Medulla oblongata (tissue), 1 donor: ENCODE results near the gene CNOT1.
A peak's percentile ranks its signal among the peaks of the same experiment; 100 is the strongest.
"Not testable (repeated sequence)": the region's sequence is repeated elsewhere in the genome, so short reads cannot be mapped to it uniquely, and the experiment has no call there.

ENCODE experiments used
- DNase-seq: peaks from one replicate; pipeline ENCODE4 v3.0.0-alpha.2; 2015; ENCODE audit errors: extremely low spot score

CNOT1 gene

DNA sequence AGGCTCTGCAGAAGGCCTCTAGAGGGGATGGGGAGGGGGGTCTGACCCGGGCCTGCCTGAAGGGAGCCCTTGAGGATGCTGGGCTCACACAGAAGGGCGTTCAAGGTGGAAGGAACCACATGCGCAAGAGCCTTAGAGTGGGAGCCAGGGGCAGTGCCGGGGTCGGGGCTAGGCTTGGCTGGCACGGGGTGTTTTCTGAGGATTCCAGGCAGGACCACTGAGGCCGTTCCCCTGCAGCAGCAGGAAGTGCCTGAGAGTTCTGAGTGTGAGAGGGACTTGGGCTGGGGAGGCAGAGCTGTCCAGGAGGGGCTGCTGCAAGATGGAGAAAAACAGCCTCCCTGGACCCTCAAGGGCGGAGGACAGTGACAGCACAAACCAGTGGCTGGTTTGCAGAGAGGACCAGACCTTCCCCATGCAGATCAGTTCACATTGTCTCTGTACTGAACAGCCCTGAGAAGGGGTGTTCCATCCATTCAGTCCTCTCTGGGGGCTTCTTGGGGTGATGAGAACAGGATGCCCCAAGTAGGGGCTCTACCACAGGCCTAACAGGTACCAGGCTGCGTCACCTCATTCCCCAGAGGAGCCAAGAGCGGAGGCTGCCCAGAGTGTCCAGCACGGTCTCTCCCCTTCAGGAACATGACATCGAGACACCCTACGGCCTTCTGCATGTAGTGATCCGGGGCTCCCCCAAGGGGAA lies 126.3 kb downstream of the CNOT1 start:
- DNase-seq, result no peak

DNA sequence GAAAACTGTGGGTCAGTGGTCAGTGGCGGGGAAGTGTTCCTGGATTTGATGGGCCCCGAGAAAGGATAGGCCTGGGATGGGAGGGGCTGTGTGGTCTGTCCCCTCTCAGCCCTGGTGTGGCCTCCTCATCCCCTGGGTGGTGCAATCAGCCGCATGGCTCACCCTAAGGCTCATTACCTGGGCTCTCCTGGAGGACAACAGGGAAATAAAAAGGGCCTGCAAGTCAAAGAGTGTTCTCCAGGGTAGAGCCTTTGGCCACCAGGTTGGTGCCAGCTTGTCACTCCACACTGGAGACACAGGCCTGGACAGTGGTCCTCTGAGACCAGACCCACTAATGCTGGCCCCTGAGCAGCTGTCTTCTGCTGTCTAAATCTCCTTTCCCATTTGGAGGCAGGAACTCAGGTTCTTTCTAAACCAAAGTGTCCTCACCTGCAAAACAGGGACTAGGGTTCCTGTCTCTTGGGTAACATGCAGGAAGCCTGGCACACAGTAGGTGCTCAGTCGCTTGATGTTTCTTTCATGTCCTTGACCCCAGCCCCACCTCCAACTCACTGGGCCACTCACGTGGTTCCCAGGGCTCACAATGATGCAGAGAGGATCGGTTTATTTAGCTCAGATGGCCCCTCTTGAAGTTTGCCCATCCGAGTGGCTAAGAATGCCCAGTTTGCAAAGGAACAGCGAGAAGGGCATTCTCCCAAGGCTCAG lies 127.3 kb downstream of the CNOT1 start:
- no peak for DNase-seq

DNA sequence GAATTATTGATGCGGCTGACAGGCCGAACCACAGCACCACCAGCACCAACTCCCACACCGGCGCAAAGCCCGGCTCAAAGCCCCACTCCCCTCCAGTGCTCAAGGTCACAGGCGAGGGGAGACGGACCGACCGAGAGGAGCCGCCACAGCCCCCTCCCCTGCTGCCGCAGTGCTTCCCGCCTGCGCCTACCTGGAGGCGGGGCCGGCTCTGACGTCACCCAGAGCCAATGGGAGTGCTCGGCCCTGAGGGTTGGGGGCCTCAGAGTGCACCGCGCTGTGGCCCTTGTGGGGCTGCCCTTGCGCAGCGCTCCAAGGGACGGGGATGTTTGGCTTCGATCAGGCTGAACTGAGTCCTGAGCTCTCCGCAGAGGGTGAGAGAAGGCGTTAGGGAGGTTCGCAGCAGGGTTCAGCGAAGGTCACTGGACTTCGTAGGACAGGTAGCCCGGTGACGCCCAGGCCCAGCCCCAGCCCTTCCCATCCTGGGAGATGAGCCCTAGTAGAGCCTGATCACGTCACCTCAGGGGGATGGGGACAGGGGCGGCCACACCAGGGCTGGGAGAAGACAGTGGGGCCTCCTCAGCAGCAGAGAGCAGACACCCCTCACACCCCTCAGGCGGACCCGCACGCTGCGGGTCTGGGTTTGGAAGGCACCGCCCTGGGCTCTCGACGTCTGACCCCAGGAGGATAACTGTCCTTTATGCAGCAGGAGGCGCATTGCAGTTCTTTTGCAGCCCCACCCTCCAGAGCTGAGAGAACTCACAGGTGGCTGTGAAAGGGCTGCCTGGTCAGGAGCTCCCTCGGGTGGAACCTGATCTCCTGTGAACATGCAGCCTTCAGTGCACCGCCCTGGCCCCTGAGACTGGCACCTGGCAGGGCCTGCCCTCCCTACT lies 128.1 kb downstream of the CNOT1 start:
- DNase-seq, result peak; percentile 54

DNA sequence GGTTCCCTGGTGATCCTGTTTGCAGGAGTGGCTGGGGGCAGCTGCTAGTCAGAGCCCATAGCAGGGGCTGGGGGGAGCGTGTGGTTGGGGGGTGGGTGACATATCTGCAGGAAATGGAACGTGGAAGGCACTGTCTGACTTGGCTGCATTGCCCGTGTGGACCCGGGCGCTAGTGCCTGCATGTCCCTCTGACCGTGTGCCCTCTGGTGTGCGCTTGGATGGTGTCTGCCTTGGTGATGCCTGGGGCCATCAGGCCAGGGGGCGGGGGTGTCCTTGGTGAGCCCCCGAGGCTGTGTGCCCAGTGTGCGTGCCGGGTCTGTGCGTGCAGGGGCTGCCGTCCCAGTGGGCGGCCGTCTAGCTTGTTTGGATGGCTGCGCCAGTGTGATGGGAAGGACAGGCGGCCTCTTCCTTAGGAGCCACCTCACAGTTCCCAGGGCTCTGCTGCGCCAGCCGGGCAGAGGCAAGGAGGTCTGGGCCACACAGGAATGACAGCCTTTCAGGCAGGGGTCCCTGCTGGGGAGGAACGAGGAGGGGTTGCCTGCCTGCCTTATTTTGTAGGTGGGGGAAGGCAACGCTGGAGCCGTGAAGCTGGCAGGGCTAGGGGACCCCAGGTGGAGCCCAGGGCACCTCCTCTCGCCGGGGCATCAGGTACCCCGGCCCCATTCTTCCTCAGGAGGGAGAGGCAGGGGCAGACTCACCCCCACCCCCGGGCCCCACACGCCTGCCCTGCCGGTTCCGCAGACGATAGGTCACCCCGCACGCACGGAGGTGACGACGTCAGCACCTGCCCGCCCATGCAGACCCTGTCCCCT lies 129.0 kb downstream of the CNOT1 start:
- DNase-seq, result peak; percentile 33

DNA sequence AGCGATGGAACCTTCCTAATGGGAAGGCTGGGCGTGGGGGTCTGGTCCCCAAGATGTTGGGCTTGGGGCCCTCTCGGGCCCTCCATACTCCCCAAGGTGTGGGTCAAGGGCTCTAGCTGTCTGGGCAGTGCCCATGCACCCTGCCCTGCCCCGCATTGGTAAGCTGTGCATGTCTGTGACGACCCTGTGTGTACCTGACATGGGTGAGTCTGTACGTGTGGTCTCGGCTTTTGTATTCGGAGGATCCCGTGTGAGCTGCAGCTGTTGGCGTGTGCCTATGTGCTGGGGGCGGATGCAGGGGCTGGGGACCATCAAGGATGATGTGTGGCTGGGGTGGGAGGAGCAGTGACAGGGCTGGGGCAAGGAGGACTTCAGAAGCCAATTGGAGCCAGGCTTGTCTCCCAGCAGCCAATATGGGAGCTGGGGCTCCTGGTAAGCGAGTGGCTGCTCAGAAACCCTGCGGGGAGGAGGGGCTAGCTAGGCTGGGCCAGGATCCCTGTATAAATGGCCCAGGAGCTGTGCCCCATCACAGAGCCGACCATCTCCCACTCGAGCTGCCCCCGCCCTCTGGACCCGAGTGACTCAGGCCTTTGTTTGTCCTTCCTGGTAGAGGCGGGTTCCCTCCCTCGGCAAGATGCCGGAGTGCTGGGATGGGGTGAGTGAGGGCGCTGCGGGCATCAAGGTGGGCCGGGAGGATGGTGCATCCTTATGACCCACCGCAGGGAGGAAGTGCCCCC lies 129.8 kb downstream of the CNOT1 start, which contains the start of gene NDRG4:
TSS of gene NDRG4 (plus strand) at position 529 of the 737 bp plus-strand sequence. CDS start at position 635, 106 bp downstream.
- peak; percentile 94 for DNase-seq

DNA sequence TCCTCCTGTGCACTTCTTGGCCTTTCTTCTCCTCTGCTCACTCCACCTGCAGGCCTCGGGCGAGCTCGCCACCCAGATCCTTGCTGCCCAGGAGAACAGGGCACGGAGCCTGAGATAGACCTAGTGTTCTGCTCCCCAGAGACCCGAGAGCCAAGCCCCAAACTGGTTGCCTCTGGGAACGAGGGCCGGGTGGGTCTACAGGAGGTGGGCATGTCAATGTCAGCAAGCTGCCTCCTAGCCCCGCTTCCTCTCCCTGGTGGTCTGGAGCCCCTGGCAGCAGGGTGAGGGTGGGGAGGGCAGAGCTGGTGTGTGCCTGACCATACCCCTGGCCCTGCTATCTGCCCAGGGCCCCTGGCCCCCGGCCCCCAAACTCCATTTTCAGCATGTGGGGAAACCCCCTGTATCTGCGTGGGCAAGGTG lies 130.5 kb downstream of the CNOT1 start:
- no peak for DNase-seq

DNA sequence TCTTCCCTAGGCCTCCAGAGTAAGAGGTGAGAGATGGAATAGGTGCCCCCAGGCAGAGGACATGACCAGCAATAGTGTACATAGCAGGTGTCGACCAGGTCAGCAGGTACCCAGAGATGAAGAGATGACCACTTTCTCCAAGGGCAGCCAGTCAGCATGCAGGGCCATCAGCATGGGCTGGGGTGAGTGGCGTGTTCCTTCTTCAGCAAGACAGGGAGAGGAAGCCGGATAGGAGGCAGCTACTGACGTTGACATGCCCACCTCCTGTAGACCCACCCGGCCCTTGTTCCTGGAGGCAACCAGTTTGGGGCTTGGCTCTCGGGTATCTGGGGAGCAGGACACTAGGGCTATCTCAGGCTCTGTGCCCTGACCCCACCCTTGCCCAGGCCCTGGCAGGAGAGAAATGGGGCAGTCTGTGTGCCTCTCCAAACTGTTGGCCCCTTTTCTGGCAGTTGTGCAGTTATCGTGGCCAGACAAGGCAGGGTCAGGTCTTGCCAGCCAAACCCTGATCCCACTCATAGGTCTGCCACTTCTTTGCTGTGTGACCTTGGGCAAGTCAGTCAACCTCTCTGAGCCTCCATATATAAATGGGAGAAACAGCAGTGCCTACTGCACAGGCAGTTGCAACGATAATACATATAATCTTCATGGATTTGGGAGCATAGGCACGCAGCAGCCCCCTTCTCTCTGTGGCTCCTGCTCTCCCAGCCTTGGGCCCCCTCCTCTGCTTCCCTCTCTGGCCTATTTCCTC lies 131.1 kb downstream of the CNOT1 start:
- DNase-seq, result no peak

DNA sequence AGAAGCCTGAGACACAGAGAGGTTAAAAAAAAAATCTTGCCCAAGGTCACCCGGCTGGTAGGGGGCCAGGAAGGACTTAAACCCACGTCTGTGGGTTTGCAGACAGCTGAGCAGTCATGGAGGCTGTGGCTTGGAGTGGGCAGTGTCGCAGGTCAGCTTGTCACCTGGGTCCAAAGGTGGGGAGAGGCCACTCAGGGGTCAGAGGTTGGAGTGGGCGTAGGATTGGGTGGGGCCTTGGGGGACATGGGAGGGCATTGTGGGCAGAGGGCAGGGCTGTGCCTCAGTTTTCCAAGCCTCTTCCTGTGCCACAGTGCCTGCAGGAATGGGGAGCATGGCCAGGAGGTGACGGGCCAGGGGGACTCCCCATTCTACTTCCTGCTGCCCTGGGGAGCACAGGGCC lies 131.7 kb downstream of the CNOT1 start:
- no peak for DNase-seq

DNA sequence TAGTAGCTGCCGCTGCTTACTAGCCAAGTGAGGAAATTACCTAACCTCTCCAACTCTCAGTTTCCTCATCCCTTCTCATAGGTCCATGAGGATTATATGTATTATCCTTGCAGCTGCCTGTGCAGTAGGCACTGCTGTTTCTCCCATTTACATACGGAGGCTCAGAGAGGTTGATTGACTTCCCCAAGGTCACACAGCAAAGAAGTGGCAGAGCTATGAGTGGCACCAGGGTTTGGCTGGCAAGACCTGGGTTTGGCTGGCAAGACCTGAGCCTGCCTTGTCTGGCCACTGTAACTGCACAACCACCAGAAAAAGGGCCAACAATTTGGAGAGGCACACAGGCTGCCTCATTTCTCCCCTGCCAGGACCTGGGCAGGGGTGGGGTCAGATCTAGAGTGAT lies 132.2 kb downstream of the CNOT1 start:
- DNase-seq, result no peak

DNA sequence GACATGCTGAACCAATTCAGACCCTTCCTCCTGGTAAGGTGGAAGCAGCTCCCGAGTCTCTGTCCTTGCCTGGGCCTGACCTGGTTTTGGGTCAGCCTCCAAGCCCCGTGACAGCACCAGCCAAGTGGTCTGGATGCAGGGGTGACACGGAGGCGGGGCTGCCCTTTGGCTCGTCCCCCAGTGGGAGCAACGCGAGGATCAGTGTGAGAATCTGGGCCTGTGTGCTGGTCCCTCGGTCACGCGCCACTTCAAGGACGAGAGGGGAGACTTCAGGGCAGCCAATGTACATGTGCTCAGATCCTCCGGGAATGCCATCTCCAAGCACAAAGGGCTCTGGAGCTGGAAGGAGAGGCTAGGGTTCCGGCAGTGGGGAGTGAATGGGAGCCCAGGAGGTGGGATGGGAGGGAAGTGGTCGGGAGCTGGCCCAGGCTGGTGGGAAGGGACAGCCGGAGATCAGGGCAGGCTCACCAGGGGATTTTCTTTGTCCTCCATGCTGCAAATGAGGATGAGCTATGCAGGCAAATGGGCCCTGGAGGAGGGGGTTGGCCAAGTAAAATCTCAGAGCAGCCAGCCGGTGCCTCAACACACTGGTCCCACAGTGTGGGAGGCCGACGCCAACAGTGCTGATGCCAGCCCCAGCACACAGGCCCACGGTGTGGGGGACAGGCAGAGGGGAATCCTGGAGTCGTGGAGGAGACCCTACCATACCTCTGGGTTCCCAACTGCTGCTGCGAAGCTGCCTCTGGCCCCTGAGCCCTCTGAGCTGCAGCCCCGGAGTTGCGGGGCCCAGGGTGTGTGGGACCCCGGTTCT lies 133.9 kb downstream of the CNOT1 start:
- DNase-seq, result no peak

DNA sequence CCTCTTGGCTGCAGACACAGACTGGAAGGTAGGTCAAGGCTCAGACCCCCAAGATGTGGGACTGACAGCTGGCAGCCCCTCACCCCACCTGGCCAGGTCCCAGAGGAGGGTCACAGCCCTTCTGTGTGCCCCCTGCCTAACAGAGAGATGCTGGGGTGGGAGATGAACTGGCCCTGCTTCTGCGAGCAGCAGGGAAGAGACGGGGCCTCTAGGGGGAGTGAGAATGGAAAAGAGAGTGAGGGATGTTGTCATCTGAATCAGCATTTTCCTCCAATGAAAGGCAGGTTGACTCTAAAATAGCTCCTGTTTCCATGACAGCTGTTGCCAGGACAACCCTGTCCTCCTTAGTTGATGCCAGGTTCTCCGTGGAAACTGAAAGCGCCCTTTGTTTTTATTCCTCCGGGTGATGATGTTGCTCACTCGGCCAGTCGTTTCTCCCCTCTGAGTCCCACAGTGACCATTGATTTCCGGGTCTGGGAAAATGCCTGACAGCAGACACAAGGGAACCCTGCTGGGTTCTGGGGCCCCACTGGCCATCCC lies 134.6 kb downstream of the CNOT1 start:
- peak; percentile 98 for DNase-seq

DNA sequence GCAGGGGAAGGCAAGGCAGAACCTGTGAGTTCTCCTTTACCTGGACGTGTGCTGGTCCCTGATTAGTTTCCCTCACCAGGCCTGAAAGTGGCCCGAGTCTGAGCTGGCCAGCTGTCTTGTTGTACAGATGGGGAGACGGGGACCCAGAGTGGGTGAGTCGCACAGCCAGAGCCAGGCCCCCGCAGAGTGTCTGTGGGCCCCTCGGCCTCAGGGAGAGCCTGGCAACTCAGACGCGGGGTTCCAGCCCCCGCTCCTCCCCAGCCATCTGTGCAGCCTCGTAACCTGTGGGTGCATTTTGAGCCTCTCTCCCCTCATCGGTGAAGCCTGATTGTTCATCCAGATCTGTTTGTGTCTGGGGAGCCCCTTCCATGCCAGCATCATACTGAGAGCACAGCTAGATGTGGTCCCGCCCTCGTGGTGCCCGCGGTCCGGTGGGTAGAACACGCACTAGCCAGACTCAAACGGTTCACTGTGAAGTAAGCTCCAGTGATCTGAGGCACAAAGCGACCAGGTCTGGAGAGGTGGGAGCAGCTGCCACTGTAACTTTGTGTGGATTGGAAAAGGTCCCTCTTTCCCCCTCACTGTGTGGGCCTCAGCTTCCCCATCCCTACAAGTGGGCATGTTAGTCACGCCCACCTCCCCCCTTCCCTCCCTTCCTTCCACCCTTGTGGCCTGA lies 135.7 kb downstream of the CNOT1 start:
- DNase-seq, result no peak

DNA sequence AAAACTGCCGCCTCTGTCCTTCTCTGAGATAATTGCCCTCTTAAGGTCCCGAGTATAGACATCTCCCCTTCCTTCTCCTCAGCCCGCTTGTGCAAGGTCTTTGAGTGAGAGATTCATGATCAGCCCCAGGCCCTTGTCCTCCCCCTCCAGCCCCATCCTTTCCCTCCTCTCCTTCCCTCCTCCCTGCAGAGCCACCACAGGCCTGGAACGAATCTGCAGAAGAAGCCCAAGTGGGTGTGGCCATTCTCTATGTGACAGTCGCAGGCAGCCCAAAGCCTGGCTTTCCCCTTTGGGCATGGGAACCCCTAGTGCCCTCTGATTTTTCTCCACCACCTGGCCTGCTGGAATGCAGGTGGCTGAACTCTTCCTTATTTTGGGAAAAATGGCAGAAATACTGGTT lies 136.9 kb downstream of the CNOT1 start:
- DNase-seq, result no peak

DNA sequence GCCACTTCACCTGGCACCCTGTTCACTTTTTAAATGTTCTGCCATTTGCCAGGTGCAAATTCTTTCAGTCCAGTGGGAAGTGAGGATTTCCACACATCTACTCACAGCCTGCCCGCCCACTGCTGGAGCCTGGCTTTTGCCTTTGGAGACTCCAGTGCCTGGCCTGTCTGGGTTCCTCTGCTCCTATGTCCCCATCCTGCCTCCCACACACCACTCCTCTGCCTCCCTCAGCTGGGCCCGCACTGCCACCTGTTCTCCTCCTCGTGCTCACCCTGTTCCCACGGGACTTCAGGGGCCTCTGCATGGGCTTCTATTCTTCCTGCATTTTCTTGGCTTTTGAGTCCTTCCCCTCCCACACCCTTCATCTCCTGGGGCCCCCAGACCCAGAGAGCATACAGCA lies 137.6 kb downstream of the CNOT1 start:
- DNase-seq, result no peak

DNA sequence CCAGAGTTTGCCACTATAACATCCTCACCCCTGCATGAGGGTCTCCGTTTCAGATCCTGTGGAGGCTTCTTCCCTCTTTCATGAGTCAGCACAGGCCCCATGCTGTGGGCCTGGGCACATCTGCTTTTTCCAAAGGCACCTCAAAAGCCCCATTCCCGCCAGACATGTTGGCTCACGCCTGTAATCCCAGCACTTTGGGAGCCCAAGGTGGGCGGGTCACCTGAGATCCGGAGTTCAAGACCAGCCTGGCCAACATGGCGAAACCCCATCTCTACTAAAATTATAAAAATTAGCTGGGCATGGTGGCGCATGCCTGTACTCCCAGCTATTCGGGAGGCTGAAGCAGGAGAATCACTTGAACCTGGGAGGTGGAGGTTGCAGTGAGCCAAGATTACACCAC lies 139.1 kb downstream of the CNOT1 start:
- DNase-seq, result not testable (repeated sequence)

DNA sequence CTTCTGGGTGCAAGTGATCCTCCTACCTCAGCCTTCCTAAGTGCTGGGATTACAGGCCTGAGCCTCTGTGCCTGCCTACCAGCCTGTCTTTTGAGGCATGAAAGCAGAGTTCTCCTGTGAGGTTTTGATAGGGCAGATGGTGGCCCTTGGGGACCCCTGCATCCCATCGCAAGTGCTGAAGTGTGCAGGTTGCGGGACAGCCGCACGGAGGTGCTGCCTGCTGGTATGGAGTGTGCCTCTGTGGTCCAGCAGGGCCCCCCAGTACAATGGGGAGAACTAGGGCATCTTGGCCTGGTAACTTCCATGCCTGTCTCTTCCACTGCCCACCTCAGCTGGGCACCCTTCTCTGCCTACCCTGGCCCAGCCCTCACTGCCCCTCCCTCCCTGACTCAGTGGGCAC lies 139.6 kb downstream of the CNOT1 start:
- no peak for DNase-seq

DNA sequence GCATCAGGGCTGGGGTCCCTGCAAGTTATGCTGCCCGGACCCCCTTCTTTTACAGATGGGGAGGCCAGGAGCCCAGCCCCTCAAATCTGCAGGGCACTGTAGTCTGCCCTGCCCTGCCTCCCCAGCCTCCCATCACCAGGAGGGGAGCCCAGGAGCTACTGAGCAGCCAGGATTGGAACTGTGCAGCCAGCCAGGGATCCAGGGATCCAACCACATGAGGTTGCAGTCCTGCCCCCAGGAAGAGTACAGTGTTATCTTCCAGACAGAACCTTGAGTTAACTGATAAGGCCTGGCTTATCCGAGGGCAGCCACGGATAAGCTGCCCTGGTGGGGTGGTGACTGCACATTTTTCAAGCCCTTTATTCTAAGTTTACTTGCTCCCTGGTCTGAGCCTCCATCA lies 141.1 kb downstream of the CNOT1 start:
- DNase-seq, result no peak
